Lung (tissue), 12 donors: ENCODE results near the gene LHB. TPM values are rescaled to one million over a fixed set of nuclear protein-coding genes. Genes with fewer than 3 reads are reported as not detected.

Experiments
- ATAC-seq: fragments of 200-7000 bp; cut with Tn5 transposase; one replicate; pipeline ENCODE4 v1.9.1; 2020; ENCODE audit warnings: moderate number of reproducible peaks; ENCODE audit not compliant: insufficient read depth, low FRiP score
- DNase-seq, 3 donors: peaks; one replicate each; pipeline ENCODE4 v3.0.0-alpha.2; 2013 to 2017
- H3K27ac ChIP-seq, 2 donors: one replicate each; pipeline ENCODE4 v1.5.1; 2013; ENCODE audit warnings: mild to moderate bottlenecking in 2 of 2, moderate library complexity in 2 of 2, control low read depth in 1 of 2, inconsistent platforms in 1 of 2, low read depth in 1 of 2, low read length in 1 of 2
- H3K27me3 ChIP-seq, 3 donors: one replicate each; pipeline ENCODE4 v1.5.1; 2013; ENCODE audit warnings: low read length in 2 of 3; ENCODE audit not compliant: control insufficient read depth in 3 of 3, insufficient read depth in 3 of 3
- H3K36me3 ChIP-seq, 4 donors: one replicate each; pipeline ENCODE4 v1.5.1; 2013; ENCODE audit warnings: low read length in 4 of 4, mild to moderate bottlenecking in 1 of 4, moderate library complexity in 1 of 4; ENCODE audit not compliant: control insufficient read depth in 4 of 4, insufficient read depth in 4 of 4
- H3K4me1 ChIP-seq, 5 donors: one replicate each; pipeline ENCODE4 v1.5.1; 2013; ENCODE audit warnings: low read length in 5 of 5, mild to moderate bottlenecking in 2 of 5, moderate library complexity in 1 of 5; ENCODE audit not compliant: control insufficient read depth in 5 of 5, insufficient read depth in 5 of 5
- H3K4me3 ChIP-seq: one replicate; pipeline ENCODE4 v1.5.1; 2013; ENCODE audit warnings: mild to moderate bottlenecking, control low read depth, moderate library complexity
- H3K9ac ChIP-seq, 2 donors: one replicate each; pipeline ENCODE4 v1.5.1; 2013; ENCODE audit warnings: low read length in 2 of 2, control low read depth in 1 of 2; ENCODE audit not compliant: insufficient read depth in 1 of 2
- H3K9me3 ChIP-seq, 4 donors: one replicate each; pipeline ENCODE4 v1.5.1; 2013; ENCODE audit warnings: low read length in 3 of 4, mild to moderate bottlenecking in 1 of 4, moderate library complexity in 1 of 4; ENCODE audit not compliant: control insufficient read depth in 4 of 4, insufficient read depth in 3 of 4
- CTCF ChIP-seq: IDR thresholded peaks from 2 replicates; pipeline ENCODE4 v1.5.1; 2012; ENCODE audit warnings: mild to moderate bottlenecking; ENCODE audit errors: control extremely low read depth, extremely low read depth
- WGBS, 2 donors: extraction: QIAGEN DNeasy Blood & Tissue Kit; methylation state at CpG; one replicate each; pipeline ENCODE4 v1.1.7; 2013; 5-methylcytosine and 5-hydroxymethylcytosine counted together
- polyA plus RNA-seq, 2 donors: library from polyadenylated mRNA; stranded (reverse); fragments of 200-250 nt; gene quantifications; one replicate each; pipeline ENCODE4 v1.2.1, GENCODE V29; 2013
- total RNA-seq, 2 donors: library from RNA; depleted of rRNA in 1 of 2; stranded (reverse); fragments of >200 nt in 1 of 2; gene quantifications; one replicate each; pipeline ENCODE4 v1.2.1, GENCODE V29; 2014 to 2021
- donor health status: control.
- donor health status: control.
- donor health status: Bipolar disorder and iron deficiency.
- donor health status: healthy.
- donor health status: DM: yes; HTN: yes; CAD: no.

LHB gene
- total and polyA plus RNA-seq, 4 donors = 0.32 to 0.74 (median 0.67) TPM; not detected in 1

- H3K27me3 ChIP-seq = no peaks in the 10 kb centered on the region
- ATAC-seq (no peak), DNase-seq (no peak)
- WGBS, 2 donors = 70 to 86% methylated on average over 5 of the region's 5 CpGs
- peaks cover 0 to 11% (median 4%) of the 10 kb centered on the region in 5 donors for H3K4me1 ChIP-seq
- peaks cover 0 to 3% (median under 1%) of the 10 kb centered on the region in 4 donors for H3K36me3 ChIP-seq
- H3K4me3 ChIP-seq = no peak overlapping the region
- H3K27ac ChIP-seq = no peak overlapping the region
- no peak for TF ChIP-seq CTCF
- H3K9me3 ChIP-seq = no peaks in the 10 kb centered on the region
- H3K9ac ChIP-seq = no peak overlapping the region
These were observed 18.9 kb downstream of the LHB start for GRCh38 chr19:48997972-48998371.

GRCh38 chr19:48994035-48994386 is 22.9 kb downstream of the LHB start:
- Histone ChIP-seq H3K4me1 (peaks cover 4 to 22% (median 10%) of the 10 kb centered on the region in 5 donors), H3K9ac (peak overlapping the region; percentile 63 to 77), H3K36me3 (peaks cover 0 to 10% (median 2%) of the 10 kb centered on the region in 4 donors), H3K9me3 (no peaks in the 10 kb centered on the region), H3K4me3 (peak overlapping the region; percentile 63), H3K27ac (peak overlapping the region; percentile 27 to 85), H3K27me3 (no peaks in the 10 kb centered on the region)
- DNase-seq (no peak), ATAC-seq (no peak)
- WGBS, 2 donors = 2% methylated on average over 13 of the region's 13 CpGs
- TF ChIP-seq CTCF = no peak

GRCh38 chr19:48993175-48994034 is 23.5 kb downstream of the LHB start, which contains the start of the genes GYS1 and RUVBL2:
Gene GYS1 (minus strand): TSS chr19:48993309. CDS start chr19:48993112, 197 bp downstream.
Gene RUVBL2 (plus strand): TSS chr19:48993887. CDS start chr19:48993912, 25 bp downstream.
- peak; percentile 78 for TF ChIP-seq CTCF
- Histone ChIP-seq H3K27ac (peak within 1 kb of the TSS; percentile 96), H3K9ac (peak within 1 kb of the TSS; percentile 85 to 89), H3K36me3 (peaks cover 0 to 14% (median 3%) of the 10 kb centered on the region in 4 donors), H3K9me3 (no peaks in the 10 kb centered on the region), H3K4me3 (peak within 1 kb of the TSS; percentile 76), H3K4me1 (peaks cover 4 to 22% (median 10%) of the 10 kb centered on the region in 5 donors), H3K27me3 (no peaks in the 10 kb centered on the region)
- ATAC-seq (peak; percentile 95), DNase-seq (peak; percentile 100)
- 0% methylated on average over 51 to 56 of the region's 56 CpGs for WGBS, 2 donors
